ENCODE data around the gene LPAR3. TPM values are rescaled to one million over a fixed set of nuclear protein-coding genes. Genes with fewer than 3 reads are reported as not detected.

LPAR3 gene
- total RNA-seq, 4 donors from 2014 or later, result 0.40 to 1.4 (median 0.78) TPM; not detected in 1

- Histone ChIP-seq H3K27me3 (no peaks in the 10 kb centered on the region), H3K36me3 (no peaks in the 10 kb centered on the region), H3K9me3 (no peaks in the 10 kb centered on the region), H3K27ac (no peak overlapping the region), H3K4me1 (no peaks in the 10 kb centered on the region), H3K4me3 (replicated peaks in 1 of 3) (no peak overlapping the region)
- intact Hi-C loops (cut with DNase I), result no loop called here
- TF ChIP-seq, protein P1, sequence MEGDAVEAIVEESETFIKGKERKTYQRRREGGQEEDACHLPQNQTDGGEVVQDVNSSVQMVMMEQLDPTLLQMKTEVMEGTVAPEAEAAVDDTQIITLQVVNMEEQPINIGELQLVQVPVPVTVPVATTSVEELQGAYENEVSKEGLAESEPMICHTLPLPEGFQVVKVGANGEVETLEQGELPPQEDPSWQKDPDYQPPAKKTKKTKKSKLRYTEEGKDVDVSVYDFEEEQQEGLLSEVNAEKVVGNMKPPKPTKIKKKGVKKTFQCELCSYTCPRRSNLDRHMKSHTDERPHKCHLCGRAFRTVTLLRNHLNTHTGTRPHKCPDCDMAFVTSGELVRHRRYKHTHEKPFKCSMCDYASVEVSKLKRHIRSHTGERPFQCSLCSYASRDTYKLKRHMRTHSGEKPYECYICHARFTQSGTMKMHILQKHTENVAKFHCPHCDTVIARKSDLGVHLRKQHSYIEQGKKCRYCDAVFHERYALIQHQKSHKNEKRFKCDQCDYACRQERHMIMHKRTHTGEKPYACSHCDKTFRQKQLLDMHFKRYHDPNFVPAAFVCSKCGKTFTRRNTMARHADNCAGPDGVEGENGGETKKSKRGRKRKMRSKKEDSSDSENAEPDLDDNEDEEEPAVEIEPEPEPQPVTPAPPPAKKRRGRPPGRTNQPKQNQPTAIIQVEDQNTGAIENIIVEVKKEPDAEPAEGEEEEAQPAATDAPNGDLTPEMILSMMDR (IDR thresholded peaks at IDR 0.05), result no peak
- TF ChIP-seq POLR2A (IDR thresholded peaks at IDR 0.05), result no peak
- no peak for DNase-seq
These were observed 124.4 kb downstream of the LPAR3 start for GRCh38 chr1:84768634-84769033.

DNA sequence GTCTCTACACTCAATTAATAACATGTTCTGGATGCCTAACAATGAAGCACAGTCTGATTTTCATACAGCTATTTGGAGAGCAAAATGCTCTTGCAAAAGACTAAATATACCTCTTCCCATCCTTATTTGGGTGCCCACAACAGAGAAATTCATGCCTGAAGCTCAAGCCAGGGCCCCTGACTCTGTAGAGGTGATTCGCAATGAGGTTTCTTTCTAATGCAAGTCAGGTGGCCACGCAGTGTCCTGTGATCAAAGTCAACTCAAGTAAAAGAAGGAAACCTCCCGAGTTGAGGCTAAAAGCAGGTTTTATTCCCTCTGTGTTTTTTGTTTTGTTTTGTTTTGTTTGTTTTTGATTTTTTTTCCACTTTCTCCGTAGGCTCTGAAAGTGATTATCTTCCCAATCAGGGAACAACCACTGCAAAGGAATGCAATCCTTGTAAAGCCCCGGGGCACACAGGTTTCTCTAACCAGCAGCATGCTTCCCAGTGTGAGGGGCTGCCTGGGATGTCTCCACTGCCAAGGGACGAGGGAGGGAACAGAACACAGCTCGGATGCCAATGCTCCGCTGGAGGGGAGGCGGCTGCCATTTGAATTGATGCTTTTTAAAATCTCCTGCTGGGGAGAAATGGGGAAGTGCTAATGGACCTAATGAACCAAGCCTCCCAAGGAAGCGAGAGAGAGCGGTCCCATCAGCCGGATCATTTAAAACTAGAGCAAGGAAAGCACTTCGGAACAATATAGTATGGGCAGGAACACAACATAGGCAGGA is 128.9 kb downstream of the LPAR3 start:
- 45 to 56% methylated on average over 13 of the region's 13 CpGs for WGBS, 2 donors
- Histone ChIP-seq H3K4me3 (replicated peaks in 1 of 3) (no peak overlapping the region), H3K27ac (no peak overlapping the region), H3K27me3 (no peaks in the 10 kb centered on the region), H3K9me3 (no peaks in the 10 kb centered on the region), H3K36me3 (no peaks in the 10 kb centered on the region), H3K4me1 (no peaks in the 10 kb centered on the region)
- TF ChIP-seq POLR2A (IDR thresholded peaks at IDR 0.05), result no peak
- TF ChIP-seq, protein P1 (IDR thresholded peaks at IDR 0.05), result no peak
- DNase-seq, result no peak
- intact Hi-C loops (cut with DNase I), result no loop called here

- Histone ChIP-seq H3K4me3 (replicated peaks in 1 of 3) (no peak overlapping the region), H3K36me3 (no peaks in the 10 kb centered on the region), H3K4me1 (no peaks in the 10 kb centered on the region), H3K9me3 (no peaks in the 10 kb centered on the region), H3K27ac (no peak overlapping the region), H3K27me3 (no peaks in the 10 kb centered on the region)
- TF ChIP-seq POLR2A (IDR thresholded peaks at IDR 0.05), result no peak
- TF ChIP-seq, protein P1 (IDR thresholded peaks at IDR 0.05), result no peak
- intact Hi-C loops (cut with DNase I), result no loop called here
- DNase-seq, result no peak
- 90% methylated on average over 5 of the region's 5 CpGs for WGBS, 2 donors
These were observed 130.3 kb downstream of the LPAR3 start for GRCh38 chr1:84762664-84763063.

Other genes starting within 250 kb of the LPAR3 start
- 10 to 100 TPM in 1 of 4 donors, 1 to 10 TPM in 3; 9.0 to 11.4 (median 9.5) TPM for gene SSX2IP, start 202.7 kb downstream of the LPAR3 start, total RNA-seq
- gene MCOLN2, start 103.9 kb upstream of the LPAR3 start, total RNA-seq, result 1 to 10 TPM in 3 of 4 donors, under 1 TPM in 1; 0.29 to 2.5 (median 1.4) TPM
- 1 to 10 TPM; 1.8 to 8.3 (median 3.4) TPM for gene MCOLN3, start 155.3 kb upstream of the LPAR3 start, total RNA-seq